NCI-H69 (cell line): ENCODE results near the gene TTC28.
A peak's percentile ranks its signal among the peaks of the same experiment; 100 is the strongest.

ENCODE experiments used
- DNase-seq: peaks from one replicate; lab custom pipeline; 2025; lab: John Stamatoyannopoulos, UW

TTC28 gene

DNA sequence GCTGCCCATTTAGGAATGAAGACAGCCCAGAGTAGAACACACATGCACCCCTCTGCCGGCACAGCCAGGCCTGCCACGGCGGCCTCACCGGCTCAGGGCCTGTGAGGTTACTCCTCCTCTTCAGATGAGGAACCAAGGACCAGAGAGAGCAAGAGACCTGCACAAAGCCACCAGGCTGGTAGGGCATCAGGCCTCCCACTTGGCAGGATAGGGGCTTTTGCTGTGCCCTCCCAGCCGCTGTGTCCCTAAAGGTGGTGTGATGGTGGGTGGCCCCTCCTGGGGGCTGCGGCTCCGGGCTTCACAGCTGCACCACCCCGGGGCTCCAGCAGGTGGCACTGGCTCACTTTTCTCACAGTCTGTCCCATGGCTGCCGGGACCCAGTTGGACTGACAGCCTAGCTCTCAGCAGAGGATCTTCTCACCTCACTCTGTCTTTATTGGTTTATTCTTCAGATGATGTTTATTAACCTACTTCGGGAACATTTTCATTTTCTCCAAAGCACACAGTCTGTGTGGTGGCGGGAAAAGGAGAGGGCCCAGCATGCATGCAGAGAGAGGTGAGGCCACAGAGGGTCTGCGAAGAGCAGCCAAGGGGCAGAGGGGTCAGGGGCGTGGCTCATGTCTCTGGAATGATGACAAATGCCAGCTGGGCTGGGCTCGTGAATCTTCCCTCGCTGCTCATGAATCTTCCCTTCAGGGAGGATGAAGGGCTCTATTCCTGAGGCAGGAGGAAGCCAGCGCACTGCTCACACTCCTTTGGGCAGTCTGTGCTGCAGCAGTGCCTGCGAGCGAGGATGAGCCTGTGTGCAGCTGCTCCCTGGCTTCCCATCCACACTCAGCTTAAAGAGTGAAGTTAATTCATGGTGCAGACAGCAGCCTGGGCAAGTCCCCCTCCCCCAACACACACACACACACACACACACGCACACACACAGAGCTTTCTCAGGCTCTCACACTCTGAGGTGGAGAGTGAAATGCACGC, 659.5 kb downstream of the TTC28 start:
- DNase-seq: peak; percentile 85

DNA sequence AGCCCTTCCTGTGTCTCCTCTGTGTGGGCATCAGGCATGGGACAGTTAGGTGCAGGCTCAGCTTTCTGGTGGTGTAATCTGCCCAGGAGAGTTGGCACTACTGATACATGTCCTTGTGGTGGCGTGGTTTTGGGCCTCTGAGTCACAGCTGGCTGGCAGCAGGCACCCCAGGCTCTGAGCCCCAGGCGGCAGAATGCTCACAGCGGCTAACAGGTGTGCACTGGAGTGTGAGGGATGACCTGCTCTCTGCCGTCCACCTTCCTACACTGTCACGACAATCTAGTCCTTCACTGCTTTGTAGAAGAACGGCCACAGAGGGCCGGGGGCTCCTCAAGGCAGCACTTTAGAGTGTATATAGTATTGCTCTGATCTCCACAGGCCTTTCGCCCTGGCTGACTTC, 660.3 kb downstream of the TTC28 start:
- peak; percentile 55 for DNase-seq

DNA sequence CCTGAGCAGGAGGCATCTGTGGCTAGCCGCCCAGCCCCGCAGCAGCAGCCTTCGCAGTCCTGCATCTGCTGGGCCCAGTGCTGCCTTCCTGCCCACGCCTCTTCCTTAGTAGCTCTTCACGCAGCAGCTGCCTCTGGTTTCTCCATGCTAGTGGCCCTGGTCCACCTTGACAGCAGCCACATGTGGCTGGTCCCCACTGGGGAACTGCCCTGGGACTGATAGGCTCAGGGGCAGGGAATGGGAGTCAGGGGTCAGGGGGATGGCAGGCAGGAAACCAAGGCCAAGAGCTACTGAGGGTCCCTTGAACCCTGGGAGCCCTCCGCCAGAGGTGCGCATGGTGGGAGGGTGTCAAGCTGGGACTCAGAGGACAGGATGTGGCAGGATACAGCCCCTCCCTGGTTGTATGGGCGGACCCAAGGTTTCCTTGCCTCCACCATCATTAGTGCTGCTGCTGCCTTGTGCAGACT, 661.1 kb downstream of the TTC28 start:
- DNase-seq: peak; percentile 61

DNA sequence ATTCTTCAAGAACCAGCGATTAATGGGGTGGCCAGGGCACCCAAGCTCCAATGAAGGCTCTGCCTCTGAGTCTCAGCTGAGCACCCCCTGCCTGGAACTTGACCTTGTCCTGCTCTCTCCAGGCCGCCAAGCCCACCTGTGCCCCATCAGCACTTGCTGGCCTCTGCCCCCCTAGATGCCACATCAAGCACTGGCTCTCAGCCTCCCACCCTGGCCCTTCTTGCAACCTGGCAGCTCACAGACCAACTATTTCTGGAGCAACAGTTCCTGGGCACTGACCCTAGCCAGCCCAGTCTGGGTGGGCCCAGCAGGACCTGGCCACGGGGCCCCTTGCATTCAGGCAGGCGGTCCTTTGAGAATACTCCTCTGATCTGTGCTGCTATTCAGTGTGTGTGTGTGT, 661.8 kb downstream of the TTC28 start:
- peak; percentile 66 for DNase-seq

DNA sequence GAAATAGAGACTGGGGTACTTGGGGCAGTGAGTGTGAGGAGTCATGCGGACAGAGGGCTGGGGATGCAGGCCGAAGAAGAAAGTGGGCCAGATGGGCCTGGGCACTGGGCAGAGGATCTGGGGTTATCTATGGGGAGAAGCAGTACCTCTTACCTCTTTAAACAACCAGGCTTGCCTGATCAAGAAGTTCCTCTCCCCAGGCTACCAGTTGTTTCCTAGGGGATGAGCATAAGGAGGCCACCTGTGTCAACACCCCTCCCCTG, 662.2 kb downstream of the TTC28 start:
- peak; percentile 84 for DNase-seq

DNA sequence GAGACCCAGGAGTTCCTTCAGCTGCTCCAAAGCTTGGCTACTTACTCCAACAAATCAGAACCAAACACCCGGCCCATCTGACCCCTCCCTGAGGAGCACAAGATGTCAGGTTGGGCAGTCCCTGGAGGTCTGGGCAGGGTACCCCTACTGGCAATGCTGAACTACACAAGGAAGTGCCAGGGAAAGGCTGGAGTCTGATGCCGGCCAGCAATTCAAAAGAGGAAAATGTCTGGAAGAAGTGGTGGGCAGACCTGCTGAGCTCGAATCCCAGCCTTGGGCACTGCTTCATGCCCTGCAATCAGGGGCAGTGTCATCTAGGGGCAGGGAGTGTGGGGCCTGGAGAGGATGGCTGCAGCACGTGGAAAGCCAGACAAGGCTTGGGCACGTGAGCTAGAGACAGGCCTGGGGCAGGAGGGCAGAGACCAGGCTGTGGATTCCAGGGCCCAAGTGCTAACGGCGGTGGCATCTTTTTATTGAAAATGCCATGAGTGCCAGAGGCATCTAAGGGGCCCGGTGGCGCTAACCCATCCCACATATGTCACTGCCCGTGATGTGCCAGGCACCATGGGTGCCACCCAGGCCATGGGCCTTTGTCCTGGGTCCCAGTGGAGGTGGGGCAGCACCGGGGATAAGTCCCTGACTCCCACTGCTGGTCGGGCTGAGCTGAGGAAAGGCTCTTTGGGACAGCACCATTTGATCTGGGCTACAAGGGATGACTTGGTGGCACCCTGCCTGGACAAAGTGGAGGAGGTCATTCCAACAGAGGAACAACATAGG, 662.7 kb downstream of the TTC28 start:
- peak; percentile 43 for DNase-seq

DNA sequence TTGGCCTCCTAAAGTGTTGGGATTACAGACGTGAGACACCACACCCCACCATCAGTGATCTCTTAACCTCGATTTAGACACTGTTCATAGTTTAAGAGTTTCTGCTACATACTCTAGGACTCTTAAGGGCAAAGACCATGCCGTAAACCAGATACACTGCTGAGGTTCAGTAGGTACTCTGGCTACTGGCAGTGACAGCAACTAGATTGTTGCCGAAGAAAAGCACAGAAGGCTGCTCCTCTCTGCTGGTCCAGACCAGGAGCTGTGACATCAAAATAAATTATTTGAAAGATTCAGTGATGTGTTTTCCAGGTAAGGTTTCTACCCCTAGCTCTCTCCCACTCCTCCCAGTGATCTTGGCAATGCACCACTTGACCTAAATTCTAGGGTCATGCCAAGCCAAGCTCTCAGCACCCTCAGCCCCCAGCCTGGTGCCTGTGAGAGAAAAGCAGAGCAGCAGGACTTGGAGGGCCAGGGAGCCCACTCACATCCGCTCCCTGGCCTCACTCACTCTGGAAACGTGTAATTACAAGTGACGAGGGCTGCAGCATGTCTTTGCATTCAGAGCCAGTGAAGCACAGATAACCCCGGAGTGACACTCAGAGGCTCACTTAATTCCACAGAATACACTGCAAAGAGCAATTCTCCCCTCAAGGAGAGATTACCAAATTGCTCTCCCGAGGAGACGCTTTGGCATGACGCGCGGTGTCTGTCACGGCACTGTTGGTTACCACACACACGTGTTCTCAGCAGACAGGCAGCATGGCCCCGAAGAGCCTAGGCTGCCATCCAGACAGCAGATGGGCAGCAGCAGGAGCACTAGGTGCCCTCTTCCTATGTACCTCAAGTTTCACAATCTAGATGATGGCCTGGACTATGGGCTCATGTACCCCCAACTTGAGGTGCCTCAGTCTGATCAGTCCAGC, 663.7 kb downstream of the TTC28 start:
- peak; percentile 91 for DNase-seq

DNA sequence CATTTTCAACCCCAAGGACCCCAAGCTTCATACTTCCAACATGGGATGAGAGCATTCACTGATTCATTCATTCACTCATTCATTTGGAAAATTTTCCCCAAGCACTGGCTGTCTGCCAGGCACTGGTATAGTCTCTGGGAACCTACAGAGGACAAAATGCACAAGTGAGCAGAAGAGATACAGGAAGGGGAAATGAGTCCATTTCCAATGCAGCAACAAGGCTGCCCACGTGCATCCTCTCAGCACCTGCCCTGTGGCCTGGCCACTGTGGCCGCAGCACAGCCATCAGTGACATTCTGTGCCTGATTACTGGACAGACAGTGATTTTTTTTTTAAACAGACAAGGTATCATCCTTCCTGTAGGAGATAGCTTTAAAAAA, 664.6 kb downstream of the TTC28 start:
- DNase-seq: peak; percentile 68

DNA sequence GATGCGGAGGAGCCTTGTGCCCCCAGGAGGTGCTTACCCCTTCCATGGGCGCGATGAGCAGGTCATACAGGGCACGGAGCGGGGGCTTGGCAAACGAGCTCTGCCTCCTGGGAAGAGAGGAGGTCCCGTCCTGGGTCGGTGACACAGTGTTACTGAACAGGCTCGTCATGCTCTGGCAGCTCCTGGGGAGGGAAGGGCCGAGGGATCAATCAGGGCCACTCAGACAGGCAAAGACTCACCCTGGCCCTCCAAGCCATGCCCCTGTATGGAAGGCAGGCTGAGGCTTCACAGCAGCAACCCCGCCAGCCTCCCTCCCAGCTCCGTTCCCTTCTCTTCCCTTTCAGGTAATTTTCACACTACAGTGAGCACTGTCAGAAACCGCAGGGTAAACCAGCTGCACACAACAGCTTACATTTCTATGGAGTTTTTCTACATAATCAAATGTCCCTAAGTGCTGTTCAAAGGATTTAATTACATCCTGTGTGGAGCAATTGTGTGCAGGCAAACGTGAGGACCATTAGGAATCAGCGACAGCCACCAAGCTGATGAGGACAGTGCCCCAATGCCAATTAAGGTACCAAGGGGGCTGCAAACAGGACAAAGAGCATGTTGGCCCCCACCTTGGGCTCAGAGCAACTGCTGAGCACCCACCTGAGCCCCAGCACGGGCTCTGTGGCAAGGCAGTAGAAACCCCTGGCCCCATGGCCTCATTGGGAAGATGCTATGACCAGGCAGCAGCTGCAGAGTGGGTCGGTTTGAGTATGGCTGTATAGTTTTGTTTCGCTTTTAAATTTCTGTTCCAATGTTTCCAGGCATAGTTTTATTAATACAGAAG, 665.2 kb downstream of the TTC28 start:
- peak; percentile 90 for DNase-seq

DNA sequence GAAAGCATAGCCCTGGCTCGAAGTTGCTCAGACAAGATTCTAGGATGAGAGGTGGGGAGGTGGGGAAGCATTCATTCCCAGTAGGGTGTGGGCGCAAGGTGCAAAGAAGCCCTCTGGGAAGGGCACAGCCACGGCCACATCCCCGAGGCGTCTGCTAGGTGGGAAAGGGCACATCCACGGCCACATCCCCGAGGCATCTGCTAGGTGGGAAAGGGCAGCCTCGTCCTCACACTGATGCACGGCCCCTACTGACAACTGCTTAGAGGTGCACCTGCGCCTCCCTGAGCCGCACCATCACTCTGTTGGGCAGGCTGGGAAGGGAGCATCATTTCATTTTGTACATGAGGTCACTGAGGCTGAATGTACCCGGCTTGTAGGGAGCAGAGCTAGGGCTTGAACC, 666.0 kb downstream of the TTC28 start:
- DNase-seq: no peak

DNA sequence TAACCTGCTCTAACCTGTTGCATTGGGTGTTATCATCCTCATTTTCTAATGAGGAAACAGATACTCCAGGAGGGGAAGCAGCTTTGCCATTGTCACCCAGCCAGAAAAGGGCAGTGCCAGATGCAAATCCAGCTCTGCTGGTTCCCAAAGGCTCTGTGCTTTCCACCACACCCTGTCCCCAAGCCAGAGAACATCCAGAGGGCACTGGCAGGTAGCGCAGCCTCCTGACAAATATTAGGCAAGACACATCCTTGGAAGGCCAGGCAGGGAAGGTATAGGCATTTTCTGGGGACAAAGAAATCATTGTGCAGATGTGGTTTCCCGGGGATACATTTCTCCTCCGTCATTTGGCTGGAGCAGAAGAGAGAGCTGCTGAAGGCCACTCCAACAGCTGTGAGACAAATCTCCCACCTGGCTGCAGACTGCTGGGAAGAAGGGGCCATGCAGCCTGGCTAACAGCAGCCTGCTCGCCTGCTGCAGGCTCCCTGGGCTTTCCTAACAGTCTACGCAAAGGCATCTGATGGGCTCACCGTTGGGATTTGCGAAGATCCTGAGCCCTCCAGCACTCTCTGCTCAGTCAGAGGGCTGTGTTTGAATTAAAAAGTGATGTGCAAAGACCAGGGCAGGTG, 666.7 kb downstream of the TTC28 start:
- no peak for DNase-seq

DNA sequence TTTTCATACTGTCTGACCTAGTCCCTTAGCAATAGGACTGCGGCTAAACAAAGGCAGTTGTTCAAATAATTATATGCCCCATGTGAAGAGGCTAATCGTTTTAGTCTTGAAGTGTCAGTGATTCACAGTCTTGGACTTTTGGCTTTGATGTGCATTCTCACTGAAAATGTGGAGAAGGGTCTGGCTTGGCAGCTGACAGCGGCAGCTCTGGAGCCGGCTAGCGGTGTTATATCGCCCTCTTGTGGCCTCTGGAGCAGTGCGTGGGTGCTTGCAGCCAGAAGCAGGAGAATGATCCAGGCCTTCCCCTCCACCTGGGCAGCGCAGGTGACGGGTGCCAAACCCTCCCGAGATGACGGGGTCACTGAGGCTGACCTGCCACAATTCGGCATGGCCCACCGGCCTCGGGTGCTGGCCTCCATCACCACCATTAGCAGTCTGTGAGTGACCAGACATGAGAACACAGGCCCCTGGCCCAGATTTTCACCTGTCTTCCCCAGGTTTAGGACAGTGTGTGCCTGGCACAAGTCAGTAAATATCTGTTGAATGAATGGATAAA, 670.3 kb downstream of the TTC28 start:
- peak; percentile 78 for DNase-seq

DNA sequence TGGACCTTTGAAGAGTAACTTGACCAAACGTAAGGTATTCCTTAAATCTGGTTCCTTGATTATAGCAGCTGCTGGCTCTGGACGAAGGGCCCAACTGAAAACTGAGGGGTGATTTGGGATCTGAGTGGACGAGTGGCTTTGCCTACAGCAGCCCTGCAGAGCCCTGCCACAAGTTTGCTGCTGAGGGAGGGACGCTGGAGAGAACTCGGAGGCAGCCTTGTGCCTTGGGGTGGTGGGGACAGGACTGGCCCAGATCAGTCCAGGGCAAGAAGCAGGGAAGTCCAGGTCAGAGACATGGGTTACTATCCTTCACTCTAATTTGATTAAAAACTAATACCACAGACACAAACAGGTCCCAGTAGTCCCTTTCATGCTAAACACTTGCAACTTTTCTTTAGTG, 671.0 kb downstream of the TTC28 start:
- DNase-seq: no peak

DNA sequence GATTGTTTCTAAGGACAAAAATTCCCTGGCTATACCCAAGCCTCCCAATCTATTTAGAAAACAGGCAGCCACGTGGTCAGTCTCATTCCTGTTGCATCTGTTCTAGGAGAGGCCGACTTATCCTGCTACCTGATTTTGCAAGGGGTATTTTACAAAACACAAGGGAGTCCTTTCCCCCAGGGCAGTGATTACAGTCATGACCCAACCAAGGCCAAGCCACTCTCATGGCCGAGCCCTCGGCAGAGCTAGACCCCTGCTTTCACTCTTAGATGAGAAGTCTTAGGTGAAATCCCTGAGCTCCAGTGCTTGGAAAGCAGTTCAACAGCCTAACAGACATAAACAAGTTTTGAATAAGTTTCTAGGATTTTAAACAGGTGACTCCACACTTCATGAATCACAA, 671.6 kb downstream of the TTC28 start:
- no peak for DNase-seq

DNA sequence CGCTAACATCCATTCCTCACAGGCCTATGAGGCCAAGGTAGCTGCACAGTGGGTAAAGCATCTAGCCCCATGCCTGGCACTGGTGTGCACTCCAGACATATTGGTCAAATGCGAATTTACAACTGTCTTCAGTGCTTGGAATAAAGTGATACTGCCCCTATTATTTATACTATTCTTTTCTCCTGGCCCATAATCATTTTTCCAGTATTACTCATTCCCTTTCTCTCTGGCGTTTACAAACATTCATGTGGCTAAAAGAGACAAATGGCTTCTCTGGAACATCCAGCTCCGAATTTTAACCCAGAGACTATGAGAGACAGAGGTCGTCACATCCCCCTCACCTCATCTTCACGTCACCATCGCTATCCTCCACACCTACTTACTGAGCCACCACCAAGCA, 673.4 kb downstream of the TTC28 start:
- DNase-seq: no peak

DNA sequence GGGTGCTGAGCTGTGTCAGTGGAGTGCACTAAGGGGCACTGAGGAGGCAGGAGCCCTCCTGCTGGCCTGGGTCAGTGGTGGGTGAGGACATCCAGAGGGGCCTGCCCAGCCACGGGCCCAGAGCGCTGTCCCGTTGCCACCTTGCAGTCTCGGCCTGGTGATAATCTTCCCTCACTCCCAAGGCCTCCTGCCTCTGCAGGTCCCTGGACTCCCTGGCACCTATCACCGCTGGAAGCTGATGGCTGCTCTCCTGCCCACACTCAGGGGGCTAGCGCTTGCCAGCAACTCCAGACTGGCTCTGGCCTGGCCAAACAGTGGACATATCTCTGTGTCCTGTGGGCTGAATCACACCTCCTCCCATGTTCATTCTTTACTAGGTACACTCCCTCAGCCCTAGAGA, 674.1 kb downstream of the TTC28 start:
- no peak for DNase-seq

DNA sequence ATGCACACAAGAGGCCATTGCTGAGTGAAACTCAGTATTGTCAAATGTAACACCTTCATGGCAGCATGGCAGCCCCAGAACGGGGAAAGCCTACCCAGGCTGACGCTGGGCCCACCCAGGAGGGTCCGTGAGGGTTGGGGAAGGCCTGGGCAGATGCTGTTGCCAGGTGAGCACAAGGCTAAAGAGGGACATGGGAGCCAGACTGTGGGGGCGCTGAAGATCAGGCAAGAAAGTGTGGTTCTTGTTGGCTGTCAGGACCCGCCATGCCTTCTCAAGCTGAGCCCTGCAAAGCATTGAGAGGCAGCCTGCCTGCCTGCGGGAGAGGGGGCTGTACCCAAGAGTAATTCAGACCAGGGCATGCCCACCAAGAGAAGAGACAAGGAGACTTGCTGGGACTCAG, 675.6 kb downstream of the TTC28 start:
- no peak for DNase-seq

DNA sequence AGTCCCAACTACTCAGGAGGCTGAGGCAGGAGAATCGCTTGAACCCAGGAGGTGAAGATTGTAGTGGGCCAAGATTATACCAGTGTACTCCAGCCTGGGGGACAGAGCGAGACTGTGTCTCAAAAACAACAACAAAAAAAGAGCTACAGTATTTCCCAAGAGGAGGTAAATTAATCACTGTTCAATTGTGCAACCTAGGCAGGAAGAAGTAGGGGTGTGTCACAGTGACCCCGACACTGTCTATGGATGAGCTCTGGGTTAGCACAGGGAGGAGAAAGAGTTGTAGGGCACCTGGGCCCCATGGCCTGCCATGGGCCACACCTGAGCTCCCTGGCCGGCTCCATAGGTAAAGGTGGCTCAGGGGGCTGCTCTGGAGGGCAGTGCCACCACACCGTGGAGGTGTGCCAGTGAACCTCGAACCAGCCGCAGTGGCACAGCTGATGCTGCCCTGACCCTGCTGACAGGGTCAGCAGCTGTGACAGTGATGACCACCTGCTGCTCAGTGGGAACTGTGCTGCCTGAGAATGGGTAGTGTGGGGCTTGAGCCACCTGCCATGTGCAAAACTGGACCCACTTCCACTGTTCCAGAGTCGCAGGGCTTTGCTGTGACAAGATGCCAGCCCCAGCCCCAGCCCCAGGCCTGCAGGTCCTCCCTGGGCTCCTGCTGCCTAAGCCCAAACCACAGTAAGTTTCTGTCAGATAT, 676.6 kb downstream of the TTC28 start:
- no peak for DNase-seq

DNA sequence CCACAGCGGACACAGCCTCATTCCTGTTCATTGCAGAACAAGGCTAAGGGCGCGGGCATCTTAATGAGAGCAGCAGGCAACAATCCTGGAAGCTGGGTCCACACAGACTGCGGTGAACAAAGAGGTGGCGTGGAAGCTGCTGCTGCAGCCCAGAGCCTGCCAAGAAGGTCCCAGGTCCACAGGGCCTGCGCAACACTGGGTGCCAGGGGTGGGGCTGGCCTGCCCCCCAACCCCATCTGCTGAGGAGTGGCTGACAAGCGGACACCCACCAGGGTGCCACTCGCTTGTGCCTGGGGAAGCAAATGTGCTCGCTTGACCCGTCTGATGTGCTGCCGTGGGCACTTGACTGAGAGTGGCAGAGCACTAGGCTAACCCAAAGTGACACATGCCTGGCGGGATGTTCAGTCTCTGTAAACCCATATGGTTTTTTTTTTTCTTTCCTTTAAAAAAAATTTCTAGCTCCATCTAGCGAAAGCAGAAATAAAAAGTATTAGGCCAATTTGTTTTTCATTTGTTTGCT, 677.4 kb downstream of the TTC28 start:
- no peak for DNase-seq
